GM10266 (cell line): ENCODE results near the gene PTCRA.
"Not testable (repeated sequence)": the region's sequence is repeated elsewhere in the genome, so short reads cannot be mapped to it uniquely, and the experiment has no call there.

Source experiments
- DNase-seq: peaks from one replicate; pipeline ENCODE4 v3.0.0; 2012; ENCODE audit errors: extremely low spot score
- CTCF ChIP-seq: IDR thresholded peaks from 2 replicates; pipeline ENCODE4 v1.5.1; 2012; ENCODE audit warnings: mild to moderate bottlenecking, low read depth; ENCODE audit not compliant: control insufficient read depth, insufficient read depth; ENCODE audit errors: missing control alignments

The PTCRA gene

GRCh38 chr6:42885702-42886101, 30.2 kb upstream of the PTCRA start:
- TF ChIP-seq CTCF, result no peak
- no peak for DNase-seq

GRCh38 chr6:42888201-42888600, 27.7 kb upstream of the PTCRA start:
- not testable (repeated sequence) for DNase-seq

GRCh38 chr6:42889815-42890214, 26.0 kb upstream of the PTCRA start:
- no peak for TF ChIP-seq CTCF
- DNase-seq, result no peak

GRCh38 chr6:42890311-42891198, 25.3 kb upstream of the PTCRA start:
- DNase-seq, result peak; percentile 89
- TF ChIP-seq CTCF, result no peak

- TF ChIP-seq CTCF, result no peak
- no peak for DNase-seq
These were observed 24.6 kb upstream of the PTCRA start for GRCh38 chr6:42891199-42891722.

- not testable (repeated sequence) for DNase-seq
These were observed 21.6 kb upstream of the PTCRA start for GRCh38 chr6:42894041-42894828.

- TF ChIP-seq CTCF, result no peak
These were observed 19.6 kb upstream of the PTCRA start for GRCh38 chr6:42896178-42896719.

GRCh38 chr6:42898891-42899361, 16.9 kb upstream of the PTCRA start:
- no peak for DNase-seq

More at GRCh38 chr6:42896178-42896719, 19.6 kb upstream of the PTCRA start:
- DNase-seq, result no peak

More at GRCh38 chr6:42898891-42899361, 16.9 kb upstream of the PTCRA start:
- peak; percentile 70 for TF ChIP-seq CTCF
